Measurements from ENCODE around the gene PDP2. TPM values are rescaled to one million over a fixed set of nuclear protein-coding genes. Genes with fewer than 3 reads are reported as not detected.

The PDP2 gene
- total RNA-seq, 6 donors from 2014 or later, result 12.3 to 24.6 (median 17.4) TPM

DNA sequence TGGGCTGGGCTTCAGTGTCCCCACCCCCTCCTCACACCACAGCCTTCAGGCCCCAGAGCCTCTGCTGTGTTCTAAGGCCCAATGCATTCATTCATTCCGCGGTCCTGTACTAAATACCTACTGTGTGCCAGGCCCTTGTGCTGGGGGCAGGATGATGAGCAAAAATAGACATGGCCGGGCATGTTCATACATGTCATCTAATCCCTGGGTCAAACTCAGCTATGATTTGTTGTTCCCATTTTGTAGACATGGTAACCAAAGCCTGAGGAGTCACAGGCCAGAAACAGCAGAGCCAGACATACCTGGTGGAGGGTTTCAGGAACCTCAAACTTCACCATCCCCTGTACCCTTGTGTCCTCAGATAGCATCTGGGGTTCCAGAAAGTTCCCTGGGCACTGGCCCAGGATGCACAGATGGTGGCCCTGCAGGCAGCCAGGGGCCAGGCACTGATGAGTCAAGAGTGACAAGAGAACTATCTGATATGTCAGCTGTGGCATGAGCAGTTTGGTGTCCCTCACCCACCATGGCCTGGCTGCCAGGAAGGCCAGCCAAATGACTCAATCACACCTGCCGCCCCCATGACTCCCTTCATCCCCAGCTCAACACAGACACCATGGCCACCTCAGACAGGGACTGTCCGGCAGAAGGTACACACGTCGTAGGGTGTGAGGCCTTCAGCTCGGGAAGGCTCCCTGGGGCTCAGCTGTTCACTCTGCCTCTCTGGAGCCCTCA is 47.8 kb downstream of the PDP2 start:
- H3K27ac ChIP-seq, result peak overlapping the region; percentile 71 to 84 (median 78)
- no peak for ATAC-seq (ENCODE audit: low FRiP score in 2 of 2)
- WGBS, 2 donors, result 97 to 100% methylated on average over 3 of the region's 8 CpGs
- peaks cover 0 to 15% (median 7%) of the 10 kb centered on the region in 4 donors for H3K36me3 ChIP-seq
- no peaks in the 10 kb centered on the region for H3K9me3 ChIP-seq
- no peak for DNase-seq
- H3K27me3 ChIP-seq, result peaks cover 0 to 16% (median 10%) of the 10 kb centered on the region in 4 donors
- H3K4me3 ChIP-seq, result no peak overlapping the region
- TF ChIP-seq POLR2AphosphoS5 (IDR thresholded peaks at IDR 0.05), result peak in 1 of 2 donors; percentile 25
- TF ChIP-seq EP300 (IDR thresholded peaks at IDR 0.05), result no peak
- H3K4me1 ChIP-seq, result peaks cover 45 to 61% (median 47%) of the 10 kb centered on the region in 4 donors

DNA sequence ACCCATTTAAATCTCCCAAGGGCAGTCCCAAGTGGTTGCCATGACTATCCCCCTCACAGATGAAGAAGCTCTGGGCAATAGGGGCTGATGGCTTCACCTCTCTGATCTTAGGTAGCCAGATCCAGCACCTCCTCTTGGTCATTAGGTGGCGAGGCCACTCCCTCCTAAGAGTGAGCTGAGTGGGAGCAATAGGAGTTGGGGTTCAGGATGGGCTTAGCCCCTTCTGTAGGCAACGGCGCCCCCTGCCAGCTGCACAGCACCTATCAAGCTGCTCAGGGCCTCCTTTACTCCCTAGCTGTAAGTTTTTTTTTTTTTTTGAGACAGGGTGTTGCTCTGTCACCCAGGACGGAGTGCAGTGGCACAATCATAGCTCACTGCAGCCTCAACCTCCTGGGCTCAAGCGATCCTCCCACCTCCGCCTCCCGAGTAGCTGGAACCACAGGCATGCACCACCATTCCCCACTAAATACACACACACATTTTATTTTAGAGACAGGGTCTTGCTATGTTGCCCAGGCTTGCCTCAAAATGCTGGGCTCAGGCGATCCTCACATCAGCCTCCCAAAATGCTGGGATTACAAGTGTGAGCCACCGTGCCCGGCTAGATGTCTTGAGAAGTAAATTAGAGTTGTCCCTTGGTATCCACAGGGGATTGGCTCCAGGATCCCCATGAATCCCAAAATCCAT is 48.5 kb downstream of the PDP2 start:
- Histone ChIP-seq H3K4me1 (peaks cover 46 to 61% (median 49%) of the 10 kb centered on the region in 4 donors), H3K4me3 (no peak overlapping the region), H3K27me3 (peaks cover 0 to 16% (median 10%) of the 10 kb centered on the region in 4 donors), H3K9me3 (no peaks in the 10 kb centered on the region), H3K27ac (peak overlapping the region in 3 of 4 donors; percentile 26 to 84 (median 71)), H3K36me3 (peaks cover 0 to 15% (median 7%) of the 10 kb centered on the region in 4 donors)
- ATAC-seq (ENCODE audit: low FRiP score in 2 of 2), result no peak
- TF ChIP-seq, protein P1, sequence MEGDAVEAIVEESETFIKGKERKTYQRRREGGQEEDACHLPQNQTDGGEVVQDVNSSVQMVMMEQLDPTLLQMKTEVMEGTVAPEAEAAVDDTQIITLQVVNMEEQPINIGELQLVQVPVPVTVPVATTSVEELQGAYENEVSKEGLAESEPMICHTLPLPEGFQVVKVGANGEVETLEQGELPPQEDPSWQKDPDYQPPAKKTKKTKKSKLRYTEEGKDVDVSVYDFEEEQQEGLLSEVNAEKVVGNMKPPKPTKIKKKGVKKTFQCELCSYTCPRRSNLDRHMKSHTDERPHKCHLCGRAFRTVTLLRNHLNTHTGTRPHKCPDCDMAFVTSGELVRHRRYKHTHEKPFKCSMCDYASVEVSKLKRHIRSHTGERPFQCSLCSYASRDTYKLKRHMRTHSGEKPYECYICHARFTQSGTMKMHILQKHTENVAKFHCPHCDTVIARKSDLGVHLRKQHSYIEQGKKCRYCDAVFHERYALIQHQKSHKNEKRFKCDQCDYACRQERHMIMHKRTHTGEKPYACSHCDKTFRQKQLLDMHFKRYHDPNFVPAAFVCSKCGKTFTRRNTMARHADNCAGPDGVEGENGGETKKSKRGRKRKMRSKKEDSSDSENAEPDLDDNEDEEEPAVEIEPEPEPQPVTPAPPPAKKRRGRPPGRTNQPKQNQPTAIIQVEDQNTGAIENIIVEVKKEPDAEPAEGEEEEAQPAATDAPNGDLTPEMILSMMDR (IDR thresholded peaks at IDR 0.05), result peak in 3 of 6 experiments; percentile 10 to 24 (median 19)
- TF ChIP-seq POLR2AphosphoS5 (IDR thresholded peaks at IDR 0.05), result no peak
- TF ChIP-seq EP300 (IDR thresholded peaks at IDR 0.05), result no peak
- no peak for TF ChIP-seq POLR2A (IDR thresholded peaks at IDR 0.05)
- 83% methylated on average over 10 of the region's 10 CpGs for WGBS, 2 donors
- DNase-seq, result peak in 1 of 2 donors; percentile 41

DNA sequence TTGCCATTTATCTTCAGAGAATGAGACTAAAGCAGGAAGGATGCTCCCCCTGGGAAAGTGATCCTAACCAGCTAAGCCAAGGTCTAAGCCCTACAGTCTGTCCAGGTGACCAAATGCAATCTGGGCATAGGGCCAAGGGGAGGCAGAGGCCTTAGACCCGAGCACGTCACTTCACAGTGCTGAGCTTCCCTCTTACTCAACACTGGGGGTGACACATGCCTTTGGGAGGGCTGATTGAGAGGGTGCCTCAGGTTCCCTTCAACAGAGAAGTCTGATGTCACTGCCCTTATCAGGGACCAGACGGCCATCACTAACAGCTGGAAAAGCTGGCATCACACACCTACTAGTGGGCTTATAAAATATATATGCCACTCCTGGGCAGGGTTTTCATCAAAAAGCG is 49.9 kb downstream of the PDP2 start:
- Histone ChIP-seq H3K4me1 (peaks cover 37 to 50% (median 43%) of the 10 kb centered on the region in 4 donors), H3K9me3 (no peaks in the 10 kb centered on the region), H3K4me3 (no peak overlapping the region), H3K36me3 (peaks cover 0 to 15% (median 7%) of the 10 kb centered on the region in 4 donors), H3K27ac (peak overlapping the region in 1 of 4 donors; percentile 24), H3K27me3 (peaks cover 0 to 4% (median 2%) of the 10 kb centered on the region in 4 donors)
- ATAC-seq (ENCODE audit: low FRiP score in 2 of 2) (no peak), DNase-seq (peak in 1 of 2 donors; percentile 84)
- WGBS, 2 donors, result 55 to 59% methylated on average over 4 of the region's 4 CpGs
- peak in 1 of 2 donors; percentile 18 for TF ChIP-seq POLR2AphosphoS5 (IDR thresholded peaks at IDR 0.05)
- TF ChIP-seq, protein P1 (IDR thresholded peaks at IDR 0.05), result no peak

DNA sequence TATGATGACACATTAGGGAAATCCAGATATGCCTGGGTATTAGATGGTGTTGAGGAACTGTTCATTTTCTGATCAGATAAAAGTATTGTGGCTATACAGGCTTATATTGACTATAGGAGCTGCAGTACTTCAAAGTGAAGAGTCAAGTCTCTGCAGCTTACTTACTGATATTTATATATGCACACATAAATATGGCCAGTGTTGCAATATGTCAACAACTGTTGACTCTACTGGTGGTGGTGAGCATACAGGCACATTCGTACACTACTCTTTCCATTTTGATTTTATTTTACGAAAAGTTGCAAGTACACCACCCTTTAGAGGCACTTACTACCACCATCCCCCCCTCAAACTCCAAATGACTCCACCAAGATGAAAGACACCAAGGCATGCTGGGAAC is 51.4 kb downstream of the PDP2 start:
- no peaks in the 10 kb centered on the region for H3K9me3 ChIP-seq
- H3K36me3 ChIP-seq, result peaks cover 0 to 15% (median 7%) of the 10 kb centered on the region in 4 donors
- no peak for TF ChIP-seq POLR2AphosphoS5 (IDR thresholded peaks at IDR 0.05)
- TF ChIP-seq, protein P1 (IDR thresholded peaks at IDR 0.05), result no peak
- TF ChIP-seq POLR2A (IDR thresholded peaks at IDR 0.05), result no peak
- TF ChIP-seq EP300 (IDR thresholded peaks at IDR 0.05), result no peak
- no peak overlapping the region for H3K27ac ChIP-seq
- no peak for DNase-seq
- no peak for ATAC-seq (ENCODE audit: low FRiP score in 2 of 2)
- 86 to 91% methylated on average over 2 of the region's 2 CpGs for WGBS, 2 donors
- no peak overlapping the region for H3K4me3 ChIP-seq
- H3K4me1 ChIP-seq, result peaks cover 39 to 51% (median 42%) of the 10 kb centered on the region in 4 donors
- no peaks in the 10 kb centered on the region for H3K27me3 ChIP-seq

DNA sequence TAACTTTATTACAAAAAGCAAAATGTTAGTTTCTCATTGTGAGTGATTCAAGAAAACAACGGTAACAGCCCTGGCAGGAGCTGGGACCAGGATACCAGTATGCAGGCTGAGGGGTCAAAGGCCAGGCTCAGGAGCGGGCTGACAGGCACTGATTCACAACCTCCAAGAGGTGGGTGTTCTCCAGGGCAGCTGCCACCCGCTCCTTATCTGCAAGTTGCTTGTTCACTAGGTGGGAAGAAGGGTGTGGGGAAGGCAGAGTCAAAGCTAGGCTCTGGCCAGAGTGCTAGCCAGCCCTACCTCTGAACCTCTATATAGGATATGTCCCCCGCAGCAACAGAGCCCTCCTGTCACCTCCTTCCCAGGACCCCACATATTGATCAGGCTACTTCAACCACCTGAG is 51.8 kb downstream of the PDP2 start:
- no peak overlapping the region for H3K4me3 ChIP-seq
- DNase-seq, result no peak
- no peak for ATAC-seq (ENCODE audit: low FRiP score in 2 of 2)
- H3K36me3 ChIP-seq, result peaks cover 0 to 15% (median 7%) of the 10 kb centered on the region in 4 donors
- no peak overlapping the region for H3K27ac ChIP-seq
- H3K9me3 ChIP-seq, result no peaks in the 10 kb centered on the region
- TF ChIP-seq POLR2A (IDR thresholded peaks at IDR 0.05) (no peak), EP300 (IDR thresholded peaks at IDR 0.05) (no peak), POLR2AphosphoS5 (IDR thresholded peaks at IDR 0.05) (no peak)
- TF ChIP-seq, protein P1 (IDR thresholded peaks at IDR 0.05), result no peak
- 95 to 96% methylated on average over 4 of the region's 4 CpGs for WGBS, 2 donors
- H3K4me1 ChIP-seq, result peaks cover 35 to 51% (median 40%) of the 10 kb centered on the region in 4 donors
- H3K27me3 ChIP-seq, result no peaks in the 10 kb centered on the region
